ENCODE data around the gene TMEM37.

DNA sequence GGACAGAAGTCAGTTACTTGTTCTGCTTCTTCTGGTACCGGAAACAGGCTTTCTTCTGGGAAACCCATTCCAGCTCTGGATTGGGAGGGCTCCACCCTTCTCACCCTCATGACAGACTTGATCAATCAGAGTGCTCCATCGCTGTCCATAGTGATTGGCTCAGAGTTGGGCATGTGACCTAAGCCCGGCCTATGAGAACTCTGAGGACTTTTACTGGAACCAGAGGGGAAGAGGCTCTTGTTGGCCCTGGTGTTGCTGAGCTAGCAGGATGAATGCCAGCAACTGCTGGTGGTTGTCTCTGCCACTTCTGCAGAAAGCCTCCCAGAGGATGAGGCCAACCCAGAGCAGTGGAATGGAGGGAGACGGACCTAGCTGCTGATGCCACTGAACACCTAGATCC is 33.3 kb downstream of the TMEM37 start:
- TF ChIP-seq, protein P1, sequence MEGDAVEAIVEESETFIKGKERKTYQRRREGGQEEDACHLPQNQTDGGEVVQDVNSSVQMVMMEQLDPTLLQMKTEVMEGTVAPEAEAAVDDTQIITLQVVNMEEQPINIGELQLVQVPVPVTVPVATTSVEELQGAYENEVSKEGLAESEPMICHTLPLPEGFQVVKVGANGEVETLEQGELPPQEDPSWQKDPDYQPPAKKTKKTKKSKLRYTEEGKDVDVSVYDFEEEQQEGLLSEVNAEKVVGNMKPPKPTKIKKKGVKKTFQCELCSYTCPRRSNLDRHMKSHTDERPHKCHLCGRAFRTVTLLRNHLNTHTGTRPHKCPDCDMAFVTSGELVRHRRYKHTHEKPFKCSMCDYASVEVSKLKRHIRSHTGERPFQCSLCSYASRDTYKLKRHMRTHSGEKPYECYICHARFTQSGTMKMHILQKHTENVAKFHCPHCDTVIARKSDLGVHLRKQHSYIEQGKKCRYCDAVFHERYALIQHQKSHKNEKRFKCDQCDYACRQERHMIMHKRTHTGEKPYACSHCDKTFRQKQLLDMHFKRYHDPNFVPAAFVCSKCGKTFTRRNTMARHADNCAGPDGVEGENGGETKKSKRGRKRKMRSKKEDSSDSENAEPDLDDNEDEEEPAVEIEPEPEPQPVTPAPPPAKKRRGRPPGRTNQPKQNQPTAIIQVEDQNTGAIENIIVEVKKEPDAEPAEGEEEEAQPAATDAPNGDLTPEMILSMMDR (IDR thresholded peaks at IDR 0.05; ENCODE audit: low read depth, low read length), result no peak
- TF ChIP-seq MYC (IDR thresholded peaks at IDR 0.05; ENCODE audit: low read depth, low read length) (no peak), POLR2A (IDR thresholded peaks at IDR 0.05; ENCODE audit: extremely low read depth, insufficient read length) (no peak)
- TF ChIP-seq, protein P2, sequence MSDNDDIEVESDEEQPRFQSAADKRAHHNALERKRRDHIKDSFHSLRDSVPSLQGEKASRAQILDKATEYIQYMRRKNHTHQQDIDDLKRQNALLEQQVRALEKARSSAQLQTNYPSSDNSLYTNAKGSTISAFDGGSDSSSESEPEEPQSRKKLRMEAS (IDR thresholded peaks at IDR 0.05; ENCODE audit: low read depth, low read length), result no peak

Data from NB4 (cell line).